ENCODE results near the gene GNAQ.
A peak's percentile ranks its signal among the peaks of the same experiment; 100 is the strongest.

Gene GNAQ

GRCh38 chr9:78030553-78031443 is 813 bp downstream of the GNAQ start:
- peak in 1 of 2 experiments; percentile 9 for DNase-seq

DNA sequence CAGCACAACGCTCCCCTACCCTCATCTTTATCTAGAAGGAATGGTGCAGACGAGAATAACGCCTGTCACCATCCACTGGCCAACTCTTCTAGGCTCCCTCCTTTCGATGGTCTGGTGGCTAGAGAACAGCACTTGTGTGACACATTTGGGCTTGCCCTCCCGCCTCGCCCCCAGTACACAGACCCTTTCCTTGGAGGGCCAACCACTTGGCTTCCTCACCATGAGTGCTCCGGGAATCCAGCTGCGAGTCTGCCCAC is 1.4 kb downstream of the GNAQ start:
- DNase-seq: peak in 1 of 2 experiments; percentile 16

DNA sequence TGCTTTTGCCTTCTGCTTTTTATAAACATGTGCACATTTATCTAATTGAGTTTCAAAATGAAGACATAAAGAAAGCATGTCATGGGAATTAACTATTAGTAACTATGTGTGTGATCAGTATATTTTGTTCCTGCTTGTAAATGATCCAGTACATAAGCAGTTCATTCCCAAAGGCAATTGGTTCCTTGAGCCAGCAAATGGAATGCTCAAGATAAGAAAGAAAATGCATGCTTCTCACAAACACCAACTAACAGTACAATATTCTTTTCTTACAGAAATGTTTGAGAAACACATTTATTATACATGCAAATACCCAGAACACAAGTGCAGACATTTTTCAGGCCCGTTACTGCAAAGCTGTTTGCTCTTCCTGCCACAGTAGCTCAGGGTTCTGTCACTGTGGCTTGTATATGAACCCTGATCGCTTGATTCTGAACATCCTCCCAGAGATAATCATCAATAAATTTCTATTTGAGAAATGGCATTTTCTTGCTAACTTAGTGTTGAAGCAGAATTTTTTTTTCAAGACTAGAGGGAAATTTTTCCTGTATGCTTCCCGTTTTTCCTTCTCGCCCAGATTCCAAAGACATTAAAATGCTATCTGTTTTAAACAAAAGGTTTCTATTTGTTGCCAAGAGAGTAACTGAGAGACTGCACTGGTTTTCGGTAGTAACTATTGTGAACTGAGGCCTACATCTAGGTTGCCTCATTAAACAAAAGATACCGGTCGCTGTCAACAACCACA is 1.9 kb downstream of the GNAQ start:
- DNase-seq: no peak

DNA sequence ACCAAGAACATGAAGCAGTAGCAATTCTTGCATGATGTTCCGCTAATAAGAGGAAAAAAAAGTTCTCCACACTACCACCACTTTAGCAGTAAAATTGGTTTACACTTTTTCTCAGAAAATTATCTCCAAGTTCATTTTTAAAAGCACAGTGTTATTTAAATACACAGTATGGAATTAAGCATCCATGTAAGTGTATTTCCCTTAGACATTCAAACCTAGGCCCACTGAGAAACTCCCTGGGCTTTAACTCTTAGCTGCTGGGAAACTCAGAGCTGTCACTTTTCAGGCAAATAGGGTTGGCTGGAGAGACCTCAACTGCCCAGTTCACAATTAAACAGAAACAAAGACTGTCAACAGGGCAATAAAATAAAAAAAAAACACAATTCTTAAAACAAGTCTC is 2.7 kb downstream of the GNAQ start:
- no peak for DNase-seq

DNA sequence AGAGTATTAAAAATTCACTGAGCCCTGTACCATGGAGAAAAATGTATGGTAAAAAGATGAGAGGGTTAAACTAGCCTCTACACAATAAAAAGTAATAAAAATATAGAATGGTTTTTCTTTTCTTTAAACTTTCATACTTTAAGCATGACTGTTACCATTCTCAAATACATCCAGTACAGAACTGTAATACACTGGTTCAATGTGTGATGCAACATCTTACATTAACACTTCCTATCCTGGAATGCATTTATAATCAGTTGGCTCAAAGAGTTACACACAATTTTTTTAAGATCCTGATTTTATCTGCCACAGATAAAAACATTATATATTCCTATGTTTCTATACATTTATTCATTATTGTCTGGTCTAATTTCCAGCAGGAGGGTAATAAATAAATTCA is 4.7 kb downstream of the GNAQ start:
- DNase-seq: no peak

DNA sequence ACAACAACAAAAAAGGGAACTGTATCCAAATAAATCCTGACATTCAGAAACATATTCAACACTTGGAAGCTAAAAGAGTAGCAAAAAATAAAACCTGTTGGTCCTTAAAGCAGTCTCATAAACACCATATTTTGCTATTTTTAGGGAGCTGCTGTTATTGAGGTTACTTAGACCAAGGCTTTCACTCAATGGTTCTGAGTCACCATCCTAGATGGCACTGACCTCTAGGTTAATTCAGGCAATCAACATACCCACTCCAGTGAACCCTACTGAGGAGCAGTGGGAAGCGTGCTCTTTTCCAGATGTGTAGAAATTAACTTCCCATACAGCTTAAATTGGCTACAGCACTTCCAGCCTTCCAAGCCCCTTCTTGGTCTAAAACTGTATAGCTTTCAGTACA is 5.2 kb downstream of the GNAQ start:
- DNase-seq: no peak

DNA sequence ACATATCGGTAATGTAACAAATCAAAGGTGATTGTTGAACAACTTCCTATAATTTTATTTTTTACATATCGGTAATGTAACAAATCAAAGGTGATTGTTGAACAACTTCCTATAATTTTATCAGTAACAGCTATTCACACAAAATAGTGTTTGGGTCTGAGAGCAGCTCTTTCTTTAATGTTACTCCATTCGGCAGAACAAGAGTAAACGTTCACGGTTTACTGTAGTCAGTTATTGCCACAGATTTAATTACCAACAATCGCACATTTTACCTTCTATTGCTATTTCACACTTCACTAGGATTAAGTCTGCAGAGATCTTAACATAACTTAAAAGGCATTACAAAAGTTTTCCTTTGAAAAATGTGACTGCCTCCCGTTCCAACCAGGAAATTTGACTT is 6.4 kb downstream of the GNAQ start:
- no peak for DNase-seq

DNA sequence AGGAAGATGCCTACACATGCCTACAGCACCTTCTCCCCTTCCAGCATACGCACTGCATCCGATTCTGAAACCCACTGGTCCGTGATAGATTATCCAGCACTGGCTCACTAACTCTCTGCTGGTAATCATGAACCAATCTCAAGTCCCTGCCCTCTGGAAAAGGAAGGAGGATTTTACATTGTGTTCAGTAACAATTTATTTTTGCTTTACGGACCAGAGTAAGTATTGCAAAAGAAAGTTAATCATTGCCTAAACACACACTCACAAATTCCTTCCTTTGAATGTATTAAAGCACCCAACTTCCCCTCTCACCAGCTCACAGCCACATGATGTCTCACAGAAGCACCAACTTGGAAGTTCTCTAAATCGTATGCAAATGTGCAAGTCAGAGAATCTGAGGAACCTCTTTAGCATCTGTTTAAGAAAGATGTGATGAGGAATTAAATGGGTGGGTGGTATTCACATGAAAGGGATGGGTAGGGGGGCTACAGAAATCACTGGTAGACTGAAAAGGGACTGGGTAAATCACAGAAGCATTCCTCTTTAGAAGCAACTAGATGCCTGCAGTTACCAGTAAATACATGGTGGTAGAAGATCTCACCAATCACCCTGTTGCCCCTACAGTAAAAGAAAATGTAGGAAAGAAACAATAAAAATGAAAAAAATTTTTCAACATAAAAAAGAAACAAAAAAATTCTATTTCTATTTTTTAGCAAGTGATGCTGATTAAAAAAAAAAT is 8.4 kb downstream of the GNAQ start:
- DNase-seq: no peak

DNA sequence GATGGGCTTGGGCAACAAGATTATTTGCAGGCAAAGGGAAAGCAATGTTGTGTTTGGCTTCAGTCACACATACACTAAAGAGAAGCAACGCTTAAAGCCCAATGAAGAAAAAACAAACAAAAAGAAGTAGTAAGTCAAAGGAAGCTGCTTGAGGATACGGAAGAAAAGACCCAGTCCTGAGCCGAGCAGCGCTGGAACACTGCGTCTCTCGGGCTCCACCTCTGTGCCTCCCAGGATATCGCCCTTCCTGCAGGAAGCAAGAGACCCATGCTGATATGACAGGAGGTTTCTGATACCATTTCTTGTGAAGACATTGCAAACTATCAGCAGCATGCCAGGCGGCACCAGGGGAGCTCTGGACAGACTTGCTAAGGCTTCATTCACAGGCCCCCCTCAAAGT is 9.9 kb downstream of the GNAQ start:
- DNase-seq: no peak

GRCh38 chr9:78017190-78017693 is 14.4 kb downstream of the GNAQ start:
- no peak for DNase-seq

- no peak for DNase-seq
Measured at GRCh38 chr9:78015241-78015640, 16.4 kb downstream of the GNAQ start.

DNA sequence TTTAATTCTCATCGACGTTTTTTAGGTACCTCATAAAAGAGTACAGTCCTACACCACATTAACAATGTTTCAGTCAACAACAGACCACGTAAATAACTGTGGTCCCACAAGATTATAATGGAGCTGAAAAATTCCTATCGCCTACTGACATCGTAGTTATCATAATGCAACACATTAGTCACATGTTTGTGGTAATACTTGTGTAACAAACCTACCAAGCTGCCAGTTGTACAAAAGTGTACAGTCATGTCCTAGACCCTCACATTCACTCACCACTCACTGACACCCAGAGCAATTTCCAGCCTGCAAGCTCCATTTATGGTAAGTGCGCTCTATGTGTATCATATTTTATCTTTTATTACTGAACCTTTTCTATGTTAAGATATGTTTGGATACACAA is 16.8 kb downstream of the GNAQ start:
- no peak for DNase-seq

GRCh38 chr9:78013934-78014333 is 17.7 kb downstream of the GNAQ start:
- no peak for DNase-seq

DNA sequence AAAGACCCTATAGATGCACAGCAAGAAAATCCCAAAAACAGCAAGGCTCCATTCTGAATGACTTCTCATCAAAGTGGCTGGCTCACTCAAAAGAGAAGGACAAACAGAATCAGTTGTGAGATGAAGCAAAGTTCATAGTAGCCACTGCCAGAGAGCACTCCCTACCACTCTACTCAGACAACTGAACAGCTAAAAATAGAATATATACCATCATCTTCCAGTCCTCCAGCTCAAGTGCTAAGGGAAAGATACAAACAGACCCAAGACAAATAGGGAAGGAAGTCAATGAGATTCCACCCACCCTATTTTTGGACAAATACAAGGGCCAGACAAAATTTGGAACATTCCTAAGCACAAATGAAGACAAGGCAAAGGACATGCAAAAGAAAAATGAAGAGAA is 20.6 kb downstream of the GNAQ start:
- DNase-seq: no peak

GRCh38 chr9:78010445-78010844 is 21.2 kb downstream of the GNAQ start:
- DNase-seq: no peak

DNA sequence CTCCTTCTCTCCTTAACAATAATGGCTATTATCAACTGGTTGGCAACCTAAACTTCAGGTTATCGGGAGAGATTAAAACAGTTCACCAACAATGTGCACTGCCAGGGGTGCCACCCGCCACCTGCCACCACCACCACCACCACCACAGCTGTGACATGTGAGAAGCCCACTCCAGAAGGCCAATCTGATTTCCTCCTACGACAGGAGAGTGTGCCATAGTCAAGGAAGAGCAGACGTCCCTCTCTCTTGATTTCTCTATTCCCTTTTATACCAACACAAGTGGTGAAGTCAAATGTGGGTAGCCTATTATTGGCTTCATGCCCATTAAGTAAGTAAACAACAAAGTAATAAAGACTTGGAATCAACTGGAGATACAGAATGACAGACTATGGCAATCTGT is 22.4 kb downstream of the GNAQ start:
- no peak for DNase-seq

- no peak for DNase-seq
Measured at GRCh38 chr9:78006734-78007133, 24.9 kb downstream of the GNAQ start.

DNA sequence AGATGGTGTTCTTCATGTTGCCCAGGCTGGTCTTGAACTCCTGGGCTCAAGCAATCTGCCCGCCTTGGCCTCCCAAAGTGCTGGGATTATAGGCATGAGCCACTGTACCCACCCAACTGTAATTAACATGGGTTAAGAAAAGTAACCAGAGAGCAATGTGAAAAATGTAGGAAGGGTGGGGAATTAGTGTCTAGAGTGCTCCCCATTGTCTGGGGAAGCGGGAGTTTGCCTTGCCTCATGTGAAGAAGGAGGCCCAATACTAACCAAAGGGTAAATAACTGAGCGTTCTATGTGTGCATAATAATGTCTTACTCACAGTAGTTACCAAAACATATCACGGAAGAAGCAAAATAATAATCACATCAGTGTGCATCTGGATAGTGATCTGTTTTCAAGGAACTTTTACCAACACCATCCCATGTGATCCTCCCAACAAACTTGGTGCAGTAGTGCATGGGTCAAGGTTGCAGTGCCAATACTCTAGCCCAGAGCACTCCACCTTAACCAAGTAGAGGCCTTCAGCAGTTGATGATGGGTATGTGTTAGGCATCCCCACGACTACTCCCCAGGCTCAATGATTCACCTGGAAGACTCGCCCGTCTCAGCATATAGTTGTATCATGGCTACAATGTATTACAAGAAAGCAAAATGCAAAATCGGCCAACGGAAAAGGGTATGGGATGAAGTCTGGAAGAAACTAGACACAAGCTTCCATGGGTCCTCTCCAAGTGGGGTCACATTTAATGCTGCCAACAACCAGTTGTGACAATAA is 26.2 kb downstream of the GNAQ start:
- no peak for DNase-seq

DNA sequence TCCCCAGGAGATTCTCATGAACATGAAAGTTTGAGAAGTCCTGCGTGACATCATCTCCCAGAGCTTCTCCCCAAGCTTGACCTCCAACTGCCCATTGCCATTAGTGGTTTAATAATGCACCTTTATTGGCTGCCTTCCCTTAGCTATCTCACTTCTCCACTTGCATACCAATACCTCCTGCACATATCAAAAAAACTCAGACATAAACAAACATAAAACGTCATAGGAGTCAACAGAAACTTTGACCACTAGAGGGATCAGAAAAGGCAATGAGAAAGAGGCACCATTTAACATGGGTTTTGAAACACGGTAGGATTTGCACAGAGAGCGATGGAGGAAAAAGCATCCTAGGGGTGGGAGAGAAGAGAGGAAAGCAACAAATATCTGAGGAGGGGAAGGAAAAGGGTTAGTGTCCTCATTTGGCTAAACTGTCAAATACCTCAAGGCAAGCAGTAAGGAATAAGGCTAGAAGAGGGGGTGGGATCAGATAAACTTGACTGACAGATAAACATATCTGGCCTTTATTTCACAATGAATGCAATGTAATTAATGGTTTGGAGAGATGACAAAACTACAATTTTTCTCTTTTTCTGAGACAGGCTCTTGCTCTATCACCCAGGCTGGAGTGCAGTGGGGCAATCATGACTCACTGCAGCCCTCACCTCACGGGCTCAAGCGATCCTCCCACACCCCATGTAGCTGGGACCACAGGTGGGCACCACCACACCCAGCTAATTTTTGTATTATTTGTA is 27.0 kb downstream of the GNAQ start:
- no peak for DNase-seq

DNA sequence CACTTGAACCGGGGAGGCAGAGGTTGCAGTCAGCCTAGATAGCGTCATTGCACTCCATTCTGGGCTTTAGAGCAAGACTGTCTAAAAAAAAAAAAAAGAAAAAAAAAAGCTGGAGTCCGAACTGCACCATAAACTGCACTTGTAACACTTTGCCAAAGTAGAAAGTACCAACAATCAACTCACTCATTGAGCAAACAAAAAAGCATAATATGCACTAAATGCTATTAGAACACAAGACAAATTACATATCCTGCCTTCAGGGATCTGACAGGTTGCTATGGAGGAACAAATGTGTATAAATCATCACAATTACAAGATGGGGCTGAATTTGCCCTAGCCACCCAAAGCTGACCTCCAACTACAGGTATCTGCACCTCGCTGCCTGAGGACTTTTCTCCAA is 27.9 kb downstream of the GNAQ start:
- DNase-seq: no peak

GRCh38 chr9:78001946-78002731 is 29.5 kb downstream of the GNAQ start:
- DNase-seq: no peak
